PC-9 (cell line): ENCODE data around the gene CCDC9. TPM values are rescaled to one million over a fixed set of nuclear protein-coding genes. Genes with fewer than 3 reads are reported as not detected.
A peak's percentile ranks its signal among the peaks of the same experiment; 100 is the strongest.

Experiments used
- BruUV-seq: library from RNA; stranded (reverse); fragments of 400-500 nt; replicated peaks from 2 replicates; lab custom pipeline; 2021; lab: Mats Ljungman, UMichigan
- CTCF ChIA-PET: fragments of 300-600 bp; sonication (Branson Sonifier 250); formaldehyde crosslinking; loops from one replicate; lab custom pipeline; 2022; ENCODE audit warnings: antibody characterized with exemption; lab: Charles Lee
- POLR2A ChIA-PET: fragments of 300-600 bp; sonication (Branson Sonifier 250); formaldehyde crosslinking; loops from one replicate; lab custom pipeline; 2022; ENCODE audit warnings: antibody characterized with exemption; ENCODE audit not compliant: unreplicated experiment; lab: Charles Lee
- DNase-seq, 2 experiments: peaks; one replicate each; pipeline versions ENCODE4 v3.0.0 to v3.0.0-alpha.2; 2015 to 2022; ENCODE audit warnings: mixed read lengths in 1 of 2
- H2AFZ ChIP-seq: fragments of 200-600 bp; sonication (generic); 2 replicates; pipeline ENCODE4 v1.8.1; 2017; ENCODE audit warnings: antibody characterized with exemption
- H3F3A ChIP-seq: fragments of 200-600 bp; sonication (generic); 2 replicates; pipeline ENCODE4 v1.8.1; 2017; ENCODE audit warnings: antibody characterized with exemption, mild to moderate bottlenecking, low read depth; ENCODE audit not compliant: insufficient read depth
- H3K27ac ChIP-seq: fragments of 200-600 bp; sonication (generic); 2 replicates; pipeline ENCODE4 v1.6.1; 2016; ENCODE audit warnings: mixed run types
- H3K27me3 ChIP-seq: fragments of 200-600 bp; sonication (generic); 2 replicates; pipeline ENCODE4 v1.6.1; 2016; ENCODE audit warnings: low read depth, mixed run types; ENCODE audit not compliant: insufficient read depth
- H3K36me3 ChIP-seq: fragments of 200-600 bp; sonication (generic); 2 replicates; pipeline ENCODE4 v1.6.1; 2016; ENCODE audit warnings: low read depth, mixed run types
- H3K4me1 ChIP-seq: fragments of 200-600 bp; sonication (generic); replicated peaks from 2 replicates; pipeline ENCODE4 v1.6.1; 2016; ENCODE audit warnings: mixed run types; ENCODE audit not compliant: insufficient read depth
- H3K4me2 ChIP-seq: fragments of 200-600 bp; sonication (generic); 2 replicates; pipeline ENCODE4 v1.6.1; 2017; ENCODE audit warnings: mixed run types
- H3K4me3 ChIP-seq: fragments of 200-600 bp; sonication (generic); 2 replicates; pipeline ENCODE4 v1.6.1; 2016; ENCODE audit warnings: mixed run types
- H3K79me2 ChIP-seq: fragments of 200-600 bp; sonication (generic); 2 replicates; pipeline ENCODE4 v1.6.1; 2017; ENCODE audit warnings: low read depth, mixed run types
- H3K9me2 ChIP-seq: fragments of 200-600 bp; sonication (generic); 2 replicates; pipeline ENCODE4 v1.8.1; 2017; ENCODE audit warnings: mild to moderate bottlenecking; ENCODE audit not compliant: insufficient read depth
- H3K9me3 ChIP-seq: fragments of 200-600 bp; sonication (generic); 2 replicates; pipeline ENCODE4 v1.8.1; 2016; ENCODE audit warnings: low read depth; ENCODE audit not compliant: insufficient read depth
- H4K20me1 ChIP-seq: fragments of 200-600 bp; sonication (generic); 2 replicates; pipeline ENCODE4 v1.8.1; 2017; ENCODE audit not compliant: insufficient read depth
- EZH2 ChIP-seq: fragments of 200-600 bp; sonication (generic); IDR thresholded peaks from 2 replicates; pipeline ENCODE4 v1.8.0; 2017; ENCODE audit warnings: antibody characterized with exemption, low read depth
- intact Hi-C: fragments of 100-400 bp; cut with micrococcal nuclease; formaldehyde crosslinking; loops from one replicate; pipeline ENCODE4 v1.10.0; 2022; ENCODE audit not compliant: unreplicated experiment
- total RNA-seq: library from RNA; stranded (reverse); gene quantifications from 2 replicates; pipeline ENCODE4 v1.2.3, GENCODE V29; 2021
- TF ChIP-seq, protein P1 (sequence below): fragments of 200-600 bp; sonication (generic); conservative IDR thresholded peaks from 2 replicates; pipeline ENCODE4 v1.6.1; 2017; ENCODE audit warnings: mixed run types, antibody characterized with exemption, mild to moderate bottlenecking, moderate library complexity

The CCDC9 gene
- total RNA-seq, 1 experiment from 2014 or later: 37.0 TPM

DNA sequence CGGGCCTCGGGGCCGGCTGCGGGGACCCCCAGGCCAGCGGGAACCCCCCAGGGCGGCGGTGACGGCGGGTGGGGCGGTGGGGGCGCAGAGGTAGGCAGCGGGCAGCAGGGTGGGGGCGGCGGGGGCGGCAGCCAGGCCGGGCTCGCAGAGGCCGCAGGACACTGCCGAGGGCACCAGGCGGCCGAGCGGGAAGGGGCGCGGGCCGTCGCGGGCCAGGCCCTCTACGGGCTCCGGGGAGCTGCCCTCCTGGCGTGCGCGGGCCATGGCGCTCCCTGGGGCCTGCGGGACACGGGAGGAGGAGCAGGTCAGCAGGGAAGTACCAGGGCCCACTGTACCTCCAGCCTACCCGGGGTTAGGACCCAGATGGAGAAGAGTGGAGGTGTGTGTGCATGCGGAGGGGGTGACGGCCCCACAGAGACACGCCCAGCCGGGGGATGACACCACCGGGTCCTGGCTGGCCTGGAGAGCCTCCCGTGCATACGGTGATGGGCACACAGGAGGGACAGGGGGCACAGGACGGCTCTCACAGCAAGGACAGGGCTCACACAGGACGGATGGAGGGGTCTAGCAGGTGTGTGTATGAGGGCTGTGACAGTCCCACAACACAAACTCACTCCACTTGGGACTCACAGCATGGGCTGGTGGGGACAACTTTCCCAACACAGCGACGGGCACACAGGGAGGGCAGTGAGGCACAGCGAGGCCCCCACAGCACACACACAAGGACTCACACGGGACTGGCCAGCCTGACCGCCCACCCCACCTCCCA is 28.0 kb upstream of the CCDC9 start:
- Histone ChIP-seq H3K9me3 (no peaks in the 10 kb centered on the region), H3K4me2 (peak overlapping the region; percentile 90), H3K9me2 (no peaks in the 10 kb centered on the region), H3K79me2 (peaks cover 18% of the 10 kb centered on the region), H3F3A (peaks cover 65% of the 10 kb centered on the region), H2AFZ (no peak overlapping the region), H3K4me1 (peaks cover 57% of the 10 kb centered on the region), H3K36me3 (no peaks in the 10 kb centered on the region), H4K20me1 (peaks cover 18% of the 10 kb centered on the region), H3K27ac (no peak overlapping the region), H3K27me3 (no peaks in the 10 kb centered on the region), H3K4me3 (peak overlapping the region; percentile 99)
- BruUV-seq: no TSS peak
- ChIA-PET CTCF (interaction anchor here (0.5 kb wide), 1 partner anchor 200 kb away, joined by 12 read pairs; no protein-coding TSS in a partner anchor), POLR2A (no interaction called here)
- peak; percentile 52 to 72 for DNase-seq
- TF ChIP-seq, protein P1, sequence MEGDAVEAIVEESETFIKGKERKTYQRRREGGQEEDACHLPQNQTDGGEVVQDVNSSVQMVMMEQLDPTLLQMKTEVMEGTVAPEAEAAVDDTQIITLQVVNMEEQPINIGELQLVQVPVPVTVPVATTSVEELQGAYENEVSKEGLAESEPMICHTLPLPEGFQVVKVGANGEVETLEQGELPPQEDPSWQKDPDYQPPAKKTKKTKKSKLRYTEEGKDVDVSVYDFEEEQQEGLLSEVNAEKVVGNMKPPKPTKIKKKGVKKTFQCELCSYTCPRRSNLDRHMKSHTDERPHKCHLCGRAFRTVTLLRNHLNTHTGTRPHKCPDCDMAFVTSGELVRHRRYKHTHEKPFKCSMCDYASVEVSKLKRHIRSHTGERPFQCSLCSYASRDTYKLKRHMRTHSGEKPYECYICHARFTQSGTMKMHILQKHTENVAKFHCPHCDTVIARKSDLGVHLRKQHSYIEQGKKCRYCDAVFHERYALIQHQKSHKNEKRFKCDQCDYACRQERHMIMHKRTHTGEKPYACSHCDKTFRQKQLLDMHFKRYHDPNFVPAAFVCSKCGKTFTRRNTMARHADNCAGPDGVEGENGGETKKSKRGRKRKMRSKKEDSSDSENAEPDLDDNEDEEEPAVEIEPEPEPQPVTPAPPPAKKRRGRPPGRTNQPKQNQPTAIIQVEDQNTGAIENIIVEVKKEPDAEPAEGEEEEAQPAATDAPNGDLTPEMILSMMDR: no peak
- TF ChIP-seq EZH2: no peak
- intact Hi-C loops: loop anchor here (2.0 kb wide), 1 partner anchor 372 kb away; no protein-coding TSS in a partner anchor

DNA sequence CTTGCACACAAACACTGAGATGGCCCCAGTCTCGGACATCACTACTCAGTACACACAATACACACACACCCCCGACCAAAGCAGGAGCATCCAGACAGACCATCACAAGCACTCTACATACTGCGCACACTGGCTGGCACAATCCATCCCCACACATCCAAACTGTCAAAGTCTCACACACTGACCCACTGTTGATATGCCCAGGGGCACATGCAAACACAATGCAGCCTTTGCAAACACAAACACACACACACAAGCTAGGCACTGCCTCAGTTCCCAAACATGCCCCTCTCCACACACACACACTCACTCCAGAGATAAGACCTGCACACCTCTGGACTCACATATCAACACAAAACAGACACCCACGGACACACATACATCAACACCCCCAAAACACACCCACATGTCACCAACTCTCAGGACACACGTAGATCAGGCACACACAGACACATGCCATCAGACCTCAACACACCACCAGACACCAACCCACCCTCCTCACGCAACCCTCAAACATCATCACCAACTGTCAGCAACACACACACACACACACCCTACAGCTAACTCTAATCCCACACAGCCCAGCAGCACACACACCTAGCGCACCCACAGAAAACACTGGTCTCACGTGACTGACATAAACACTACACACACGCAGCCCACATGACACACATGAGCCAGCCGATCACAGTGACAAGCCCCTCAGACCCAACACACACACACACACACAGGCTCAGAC is 27.2 kb upstream of the CCDC9 start:
- peak overlapping the region; percentile 99 for H3K4me3 ChIP-seq
- H3F3A ChIP-seq: peaks cover 65% of the 10 kb centered on the region
- DNase-seq: peak; percentile 13 to 38
- H3K4me1 ChIP-seq: peaks cover 57% of the 10 kb centered on the region
- H3K36me3 ChIP-seq: no peaks in the 10 kb centered on the region
- no peak overlapping the region for H2AFZ ChIP-seq
- H3K9me3 ChIP-seq: no peaks in the 10 kb centered on the region
- intact Hi-C loops: loop anchor here (2.0 kb wide), 1 partner anchor 372 kb away; no protein-coding TSS in a partner anchor
- H3K79me2 ChIP-seq: peaks cover 18% of the 10 kb centered on the region
- no peaks in the 10 kb centered on the region for H3K9me2 ChIP-seq
- H4K20me1 ChIP-seq: peaks cover 18% of the 10 kb centered on the region
- peak overlapping the region; percentile 90 for H3K4me2 ChIP-seq
- ChIA-PET CTCF (no interaction called here), POLR2A (no interaction called here)
- TF ChIP-seq EZH2: no peak
- TF ChIP-seq, protein P1: no peak
- no peak overlapping the region for H3K27ac ChIP-seq
- no TSS peak for BruUV-seq
- H3K27me3 ChIP-seq: no peaks in the 10 kb centered on the region

DNA sequence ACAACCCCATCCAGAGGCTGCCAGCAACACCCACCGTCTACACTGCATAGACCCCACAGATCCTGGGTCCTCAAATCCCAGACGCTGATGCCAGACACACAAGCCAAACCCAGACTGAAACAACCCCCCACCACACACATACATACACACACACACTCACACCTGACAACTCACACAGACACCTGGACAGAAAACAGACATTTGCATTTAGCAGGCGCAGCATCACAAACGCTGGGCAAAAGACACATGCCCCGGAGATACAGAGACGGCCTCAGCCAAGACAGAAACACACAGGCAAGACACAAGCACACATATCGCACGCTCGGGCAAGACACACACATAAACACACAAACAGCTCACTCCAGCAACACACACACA is 26.7 kb upstream of the CCDC9 start:
- H3K27me3 ChIP-seq: no peaks in the 10 kb centered on the region
- BruUV-seq: TSS peak; percentile 21
- peak overlapping the region; percentile 90 for H3K4me2 ChIP-seq
- no peak for TF ChIP-seq EZH2
- TF ChIP-seq, protein P1: no peak
- peaks cover 18% of the 10 kb centered on the region for H3K79me2 ChIP-seq
- H3K9me2 ChIP-seq: no peaks in the 10 kb centered on the region
- no peak overlapping the region for H2AFZ ChIP-seq
- CTCF ChIA-PET: no interaction called here
- intact Hi-C loops: loop anchor here (2.0 kb wide), 1 partner anchor 371 kb away; no protein-coding TSS in a partner anchor
- peaks cover 57% of the 10 kb centered on the region for H3K4me1 ChIP-seq
- peak; percentile 14 to 35 for DNase-seq
- H3K9me3 ChIP-seq: no peaks in the 10 kb centered on the region
- H3F3A ChIP-seq: peaks cover 60% of the 10 kb centered on the region
- no peaks in the 10 kb centered on the region for H3K36me3 ChIP-seq
- H4K20me1 ChIP-seq: peaks cover 18% of the 10 kb centered on the region
- H3K27ac ChIP-seq: no peak overlapping the region
- peak overlapping the region; percentile 99 for H3K4me3 ChIP-seq
- POLR2A ChIA-PET: no interaction called here
